GM10266 (cell line): ENCODE results near the gene CALN1.
"Not testable (repeated sequence)": the region's sequence is repeated elsewhere in the genome, so short reads cannot be mapped to it uniquely, and the experiment has no call there.

Source experiments
- DNase-seq: peaks from one replicate; pipeline ENCODE4 v3.0.0; 2012; ENCODE audit errors: extremely low spot score
- CTCF ChIP-seq: IDR thresholded peaks from 2 replicates; pipeline ENCODE4 v1.5.1; 2012; ENCODE audit warnings: mild to moderate bottlenecking, low read depth; ENCODE audit not compliant: control insufficient read depth, insufficient read depth; ENCODE audit errors: missing control alignments

The CALN1 gene

GRCh38 chr7:72394016-72394415 lies 18.1 kb downstream of the CALN1 start:
- no peak for DNase-seq
- TF ChIP-seq CTCF = no peak

- DNase-seq = no peak
- no peak for TF ChIP-seq CTCF
These were observed 20.2 kb downstream of the CALN1 start for GRCh38 chr7:72391821-72392377.

- DNase-seq = no peak
- no peak for TF ChIP-seq CTCF
These were observed 26.0 kb downstream of the CALN1 start for GRCh38 chr7:72386118-72386517.

GRCh38 chr7:72362246-72362645 lies 49.9 kb downstream of the CALN1 start:
- no peak for TF ChIP-seq CTCF
- no peak for DNase-seq

- DNase-seq = no peak
- TF ChIP-seq CTCF = no peak
These were observed 66.9 kb downstream of the CALN1 start for GRCh38 chr7:72345208-72345727.

GRCh38 chr7:72343991-72344390 lies 68.1 kb downstream of the CALN1 start:
- no peak for DNase-seq
- no peak for TF ChIP-seq CTCF

- not testable (repeated sequence) for DNase-seq
These were observed 68.8 kb downstream of the CALN1 start for GRCh38 chr7:72343354-72343753.
